KMS-11 (cell line): ENCODE results near the gene POU2F1.

Experiments
- H2AFZ ChIP-seq: fragments of 200-600 bp; sonication (generic); 2 replicates; pipeline ENCODE4 v1.6.1; 2016; ENCODE audit warnings: antibody characterized with exemption, mixed run types, low read depth
- H3K27ac ChIP-seq: fragments of 200-600 bp; sonication (generic); 2 replicates; pipeline ENCODE4 v1.6.1; 2016; ENCODE audit warnings: mild to moderate bottlenecking, mixed run types
- H3K27me3 ChIP-seq: fragments of 200-600 bp; sonication (generic); 2 replicates; pipeline ENCODE4 v1.6.1; 2017; ENCODE audit warnings: mild to moderate bottlenecking, low read depth, mixed run types, moderate library complexity; ENCODE audit not compliant: insufficient read depth
- H3K36me3 ChIP-seq: fragments of 200-600 bp; sonication (generic); 2 replicates; pipeline ENCODE4 v1.6.1; 2017; ENCODE audit warnings: mild to moderate bottlenecking, mixed run types; ENCODE audit not compliant: insufficient read depth
- H3K4me1 ChIP-seq: fragments of 200-600 bp; sonication (generic); 2 replicates; pipeline ENCODE4 v1.6.1; 2016; ENCODE audit warnings: mild to moderate bottlenecking, low read depth, mixed run types; ENCODE audit not compliant: poor library complexity, severe bottlenecking
- H3K4me2 ChIP-seq: fragments of 200-600 bp; sonication (generic); 2 replicates; pipeline ENCODE4 v1.7.0; 2016; ENCODE audit warnings: mild to moderate bottlenecking, mixed run types
- H3K4me3 ChIP-seq: fragments of 200-600 bp; sonication (generic); IDR thresholded peaks from 2 replicates; pipeline ENCODE4 v1.6.1; 2017; ENCODE audit warnings: low read depth, low read length, mixed read lengths; ENCODE audit not compliant: insufficient read depth
- H3K79me2 ChIP-seq: fragments of 200-600 bp; sonication (generic); 2 replicates; pipeline ENCODE4 v1.6.1; 2016; ENCODE audit warnings: low read depth, mixed run types; ENCODE audit not compliant: insufficient read depth
- H3K9ac ChIP-seq: fragments of 200-600 bp; sonication (generic); 2 replicates; pipeline ENCODE4 v1.6.1; 2016; ENCODE audit warnings: mild to moderate bottlenecking, mixed run types
- H4K20me1 ChIP-seq: fragments of 200-600 bp; sonication (generic); 2 replicates; pipeline ENCODE4 v1.6.1; 2016; ENCODE audit warnings: mild to moderate bottlenecking, mixed run types; ENCODE audit not compliant: insufficient read depth
- TF ChIP-seq, protein P1 (sequence below): fragments of 200-600 bp; sonication (generic); conservative IDR thresholded peaks from 2 replicates; pipeline ENCODE4 v1.6.1; 2017; ENCODE audit warnings: low read depth, mild to moderate bottlenecking, antibody characterized with exemption, low read length, moderate library complexity, mixed read lengths

Gene POU2F1

DNA sequence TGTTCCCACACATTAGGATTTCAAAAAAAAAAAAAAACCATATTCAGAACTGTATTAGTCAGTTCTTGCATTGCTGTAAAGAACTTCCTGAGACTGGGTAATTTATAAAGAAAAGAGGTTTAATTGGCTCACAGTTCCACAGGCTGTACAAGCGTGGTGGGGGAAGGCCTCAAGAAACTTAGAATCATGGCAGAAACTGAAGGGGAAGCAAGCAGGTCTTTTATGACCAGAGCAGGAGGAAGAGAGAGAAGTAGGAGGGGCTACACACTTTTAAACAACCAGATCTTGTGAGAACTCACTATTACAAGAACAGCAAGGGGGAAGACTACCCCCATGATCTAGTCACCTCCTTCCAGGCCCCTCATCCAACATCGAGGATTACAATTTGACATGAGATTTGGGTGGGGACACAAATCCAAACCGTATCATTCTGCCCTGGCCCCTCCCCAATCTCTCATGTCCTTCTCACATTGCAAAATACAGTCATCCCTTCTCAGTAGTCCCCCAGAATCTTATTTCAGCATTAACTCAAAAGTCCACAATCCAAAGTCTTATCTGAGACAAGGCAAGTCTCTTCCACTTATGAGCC is 51.8 kb downstream of the POU2F1 start:
- Histone ChIP-seq H3K9ac (no peak overlapping the region), H3K4me2 (peak overlapping the region; percentile 89), H3K4me3 (peak overlapping the region; percentile 4), H4K20me1 (0 out of 2 replicates have a peak, but pooled peaks cover 4% of the 10 kb centered on the region), H3K79me2 (peaks cover 35% of the 10 kb centered on the region; the same call in 1 of the 2 replicates), H3K36me3 (no peaks in the 10 kb centered on the region), H3K27ac (no peak overlapping the region), H3K27me3 (no peaks in the 10 kb centered on the region), H2AFZ (no peak overlapping the region), H3K4me1 (peaks cover 80% of the 10 kb centered on the region)
- TF ChIP-seq, protein P1, sequence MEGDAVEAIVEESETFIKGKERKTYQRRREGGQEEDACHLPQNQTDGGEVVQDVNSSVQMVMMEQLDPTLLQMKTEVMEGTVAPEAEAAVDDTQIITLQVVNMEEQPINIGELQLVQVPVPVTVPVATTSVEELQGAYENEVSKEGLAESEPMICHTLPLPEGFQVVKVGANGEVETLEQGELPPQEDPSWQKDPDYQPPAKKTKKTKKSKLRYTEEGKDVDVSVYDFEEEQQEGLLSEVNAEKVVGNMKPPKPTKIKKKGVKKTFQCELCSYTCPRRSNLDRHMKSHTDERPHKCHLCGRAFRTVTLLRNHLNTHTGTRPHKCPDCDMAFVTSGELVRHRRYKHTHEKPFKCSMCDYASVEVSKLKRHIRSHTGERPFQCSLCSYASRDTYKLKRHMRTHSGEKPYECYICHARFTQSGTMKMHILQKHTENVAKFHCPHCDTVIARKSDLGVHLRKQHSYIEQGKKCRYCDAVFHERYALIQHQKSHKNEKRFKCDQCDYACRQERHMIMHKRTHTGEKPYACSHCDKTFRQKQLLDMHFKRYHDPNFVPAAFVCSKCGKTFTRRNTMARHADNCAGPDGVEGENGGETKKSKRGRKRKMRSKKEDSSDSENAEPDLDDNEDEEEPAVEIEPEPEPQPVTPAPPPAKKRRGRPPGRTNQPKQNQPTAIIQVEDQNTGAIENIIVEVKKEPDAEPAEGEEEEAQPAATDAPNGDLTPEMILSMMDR: no peak

DNA sequence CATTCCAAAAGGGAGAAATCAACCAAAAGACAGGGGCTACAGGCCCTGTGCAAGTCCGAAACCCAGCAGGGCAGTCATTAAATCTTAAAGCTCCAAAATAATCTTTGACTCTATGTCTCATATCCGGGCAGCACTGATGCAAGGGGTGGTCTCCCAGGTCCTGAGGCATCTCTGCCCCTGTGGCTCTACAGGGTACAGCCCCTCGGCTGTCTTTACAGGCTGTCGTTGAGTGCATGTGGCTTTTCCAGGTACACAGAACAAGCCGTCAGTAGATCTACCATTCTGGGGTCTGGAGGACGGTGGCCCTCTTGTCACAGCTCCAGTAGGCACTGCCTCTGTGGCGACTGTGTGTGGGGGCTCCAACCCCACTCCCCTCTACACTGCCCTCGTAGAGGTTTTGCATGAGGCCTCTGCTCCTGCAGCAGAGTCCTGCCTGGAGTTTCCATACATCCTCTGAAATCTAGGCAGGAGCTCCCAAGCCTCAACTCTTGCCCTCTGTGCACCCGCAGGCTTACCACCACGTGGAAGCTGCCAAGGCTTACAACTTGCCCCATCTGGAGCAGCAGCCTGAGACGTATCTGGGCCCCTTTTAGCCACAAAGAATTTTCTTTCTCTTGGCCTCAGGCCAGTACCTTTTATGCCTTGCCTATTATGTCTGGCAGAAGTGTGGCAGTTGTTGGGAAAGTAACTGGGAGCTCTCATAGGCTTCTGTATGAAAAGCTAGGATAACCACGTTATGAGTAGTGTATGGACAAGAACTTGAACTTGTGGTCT is 52.5 kb downstream of the POU2F1 start:
- 0 out of 2 replicates have a peak, but pooled peaks cover 5% of the 10 kb centered on the region for H4K20me1 ChIP-seq
- no peak overlapping the region for H2AFZ ChIP-seq
- H3K4me1 ChIP-seq: peaks cover 80% of the 10 kb centered on the region
- peaks cover 43% of the 10 kb centered on the region for H3K79me2 ChIP-seq
- H3K27me3 ChIP-seq: no peaks in the 10 kb centered on the region
- H3K36me3 ChIP-seq: no peaks in the 10 kb centered on the region
- H3K27ac ChIP-seq: no peak overlapping the region; the same call in 1 of the 2 replicates
- H3K4me3 ChIP-seq: peak overlapping the region; percentile 20
- peak overlapping the region; percentile 89 for H3K4me2 ChIP-seq
- TF ChIP-seq, protein P1: no peak
- H3K9ac ChIP-seq: no peak overlapping the region; the same call in 1 of the 2 replicates

DNA sequence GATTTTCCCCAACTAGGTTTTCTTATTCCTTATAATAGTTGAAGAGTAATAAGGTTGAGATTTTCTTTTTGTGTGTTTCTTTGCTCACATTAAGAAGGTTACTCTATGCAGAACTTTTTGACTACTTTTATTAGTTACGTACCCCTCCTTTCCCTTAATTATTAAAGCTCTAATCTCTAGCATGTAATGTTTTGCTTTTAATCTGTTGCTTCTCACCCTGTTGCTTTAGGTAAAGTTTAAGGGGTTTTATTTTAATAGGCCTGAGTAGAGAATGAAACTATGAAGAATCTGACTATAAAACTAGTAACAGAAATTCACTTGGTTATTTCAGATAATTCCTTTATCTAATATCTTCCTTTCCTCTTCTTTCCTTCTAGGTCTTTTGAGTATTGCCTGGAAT is 53.4 kb downstream of the POU2F1 start:
- Histone ChIP-seq H3K27ac (no peak overlapping the region), H2AFZ (no peak overlapping the region), H3K9ac (no peak overlapping the region), H3K27me3 (no peaks in the 10 kb centered on the region), H3K36me3 (no peaks in the 10 kb centered on the region), H3K4me3 (peak overlapping the region; percentile 20), H3K4me2 (peak overlapping the region; percentile 89), H3K79me2 (peaks cover 44% of the 10 kb centered on the region), H3K4me1 (peaks cover 76% of the 10 kb centered on the region), H4K20me1 (0 out of 2 replicates have a peak, but pooled peaks cover 5% of the 10 kb centered on the region)
- TF ChIP-seq, protein P1: no peak

DNA sequence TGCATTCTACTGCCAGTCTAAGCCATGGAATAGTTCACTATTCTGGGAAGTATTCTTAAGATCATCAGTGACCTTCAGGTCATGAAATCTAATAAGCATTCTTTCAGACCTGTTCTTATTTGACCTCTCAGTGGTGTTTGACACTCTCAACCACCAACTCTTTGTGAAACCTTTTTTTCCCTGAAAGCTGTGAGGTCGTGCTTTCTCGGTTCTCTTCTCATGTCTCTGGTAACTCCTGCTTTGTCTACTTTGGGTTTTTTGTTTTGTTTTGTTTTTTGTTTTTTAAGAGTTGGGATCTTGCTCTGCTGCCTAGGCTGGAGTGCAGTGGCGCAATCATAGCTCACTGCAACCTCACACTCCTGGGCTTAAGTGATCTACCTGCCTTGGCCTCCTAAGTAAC is 56.3 kb downstream of the POU2F1 start:
- TF ChIP-seq, protein P1: no peak
- H3K27me3 ChIP-seq: no peaks in the 10 kb centered on the region
- peak overlapping the region; percentile 42; the same call in 1 of the 2 replicates for H3K27ac ChIP-seq
- peak overlapping the region; percentile 61 for H3K4me3 ChIP-seq
- H4K20me1 ChIP-seq: 0 out of 2 replicates have a peak, but pooled peaks cover 5% of the 10 kb centered on the region
- peaks cover 66% of the 10 kb centered on the region for H3K4me1 ChIP-seq
- no peak overlapping the region for H3K9ac ChIP-seq
- no peaks in the 10 kb centered on the region for H3K36me3 ChIP-seq
- H2AFZ ChIP-seq: no peak overlapping the region
- H3K4me2 ChIP-seq: peak overlapping the region; percentile 67
- peaks cover 55% of the 10 kb centered on the region for H3K79me2 ChIP-seq
